H9 (cell line): ENCODE results near the gene SPAG6. TPM values are rescaled to one million over a fixed set of nuclear protein-coding genes. Genes with fewer than 3 reads are reported as not detected.

ENCODE experiments used
- DNase-seq: peaks from one replicate; pipeline ENCODE4 v3.0.0-alpha.2; 2017
- H2AFZ ChIP-seq: one replicate; pipeline ENCODE4 v1.6.1; 2013; ENCODE audit warnings: mild to moderate bottlenecking, low read length, control low read depth, moderate library complexity
- H2AK5ac ChIP-seq: 2 replicates; pipeline ENCODE4 v1.6.1; 2013; ENCODE audit warnings: low read length, control low read depth, mixed read lengths; ENCODE audit not compliant: insufficient read length
- H2BK120ac ChIP-seq: one replicate; pipeline ENCODE4 v1.6.1; 2013; ENCODE audit warnings: low read depth, mild to moderate bottlenecking, low read length, control low read depth, inconsistent platforms; ENCODE audit not compliant: poor library complexity, severe bottlenecking
- H2BK12ac ChIP-seq: 2 replicates; pipeline ENCODE4 v1.6.1; 2013; ENCODE audit warnings: low read length, control low read depth, mixed read lengths, low read depth; ENCODE audit not compliant: insufficient read length
- H2BK15ac ChIP-seq: 2 replicates; pipeline ENCODE4 v1.6.1; 2013; ENCODE audit warnings: low read depth, low read length, control low read depth
- H2BK20ac ChIP-seq: one replicate; pipeline ENCODE4 v1.6.1; 2013; ENCODE audit warnings: low read depth, mild to moderate bottlenecking, low read length, control low read depth, inconsistent platforms; ENCODE audit not compliant: poor library complexity, severe bottlenecking
- H2BK5ac ChIP-seq: 2 replicates; pipeline ENCODE4 v1.6.1; 2013; ENCODE audit warnings: low read length, control low read depth, mixed read lengths; ENCODE audit not compliant: insufficient read length
- H3K14ac ChIP-seq: 2 replicates; pipeline ENCODE4 v1.6.1; 2013; ENCODE audit warnings: low read length, control low read depth; ENCODE audit not compliant: insufficient read depth
- H3K18ac ChIP-seq: 2 replicates; pipeline ENCODE4 v1.6.1; 2013; ENCODE audit warnings: low read depth, mild to moderate bottlenecking, mixed read lengths, low read length, control low read depth; ENCODE audit not compliant: insufficient read length
- H3K23ac ChIP-seq: 2 replicates; pipeline ENCODE4 v1.6.1; 2013; ENCODE audit warnings: low read length, control low read depth, mixed read lengths, low read depth; ENCODE audit not compliant: insufficient read length
- H3K23me2 ChIP-seq: 2 replicates; pipeline ENCODE4 v1.6.1; 2013; ENCODE audit warnings: low read depth, mild to moderate bottlenecking, mixed read lengths, low read length, control low read depth; ENCODE audit not compliant: insufficient read length, poor library complexity, severe bottlenecking
- H3K27ac ChIP-seq: 2 replicates; pipeline ENCODE4 v1.5.1; 2013; ENCODE audit warnings: low read length, control low read depth, mixed read lengths, low read depth; ENCODE audit not compliant: insufficient read length
- H3K27me3 ChIP-seq: 2 replicates; pipeline ENCODE4 v1.6.1; 2013; ENCODE audit warnings: low read length, control low read depth, inconsistent platforms; ENCODE audit not compliant: insufficient read depth
- H3K4ac ChIP-seq: 2 replicates; pipeline ENCODE4 v1.6.1; 2013; ENCODE audit warnings: low read depth, mild to moderate bottlenecking, control low read depth, inconsistent platforms, low read length, moderate library complexity
- H3K4me1 ChIP-seq: 2 replicates; pipeline ENCODE4 v1.6.1; 2013; ENCODE audit warnings: low read length, control low read depth, inconsistent platforms; ENCODE audit not compliant: insufficient read depth
- H3K4me2 ChIP-seq: 2 replicates; pipeline ENCODE4 v1.6.1; 2013; ENCODE audit warnings: low read length, control low read depth, mixed read lengths; ENCODE audit not compliant: insufficient read length, insufficient read depth
- H3K56ac ChIP-seq: 2 replicates; pipeline ENCODE4 v1.6.1; 2013; ENCODE audit warnings: low read depth, mild to moderate bottlenecking, mixed read lengths, low read length, control low read depth; ENCODE audit not compliant: insufficient read length
- H3K79me1 ChIP-seq: 2 replicates; pipeline ENCODE4 v1.6.1; 2013; ENCODE audit warnings: low read depth, mild to moderate bottlenecking, moderate library complexity, low read length, control low read depth, inconsistent platforms; ENCODE audit not compliant: insufficient read depth, poor library complexity, severe bottlenecking
- H3K79me2 ChIP-seq: 2 replicates; pipeline ENCODE4 v1.6.1; 2013; ENCODE audit warnings: low read length, control low read depth, inconsistent platforms; ENCODE audit not compliant: insufficient read depth
- H3K9ac ChIP-seq: 2 replicates; pipeline ENCODE4 v1.6.1; 2013; ENCODE audit warnings: low read length, control low read depth, mixed read lengths; ENCODE audit not compliant: insufficient read length; ENCODE audit errors: extremely low read depth
- H3K9me3 ChIP-seq: one replicate; pipeline ENCODE4 v1.6.1; 2013; ENCODE audit warnings: low read depth, low read length, inconsistent platforms; ENCODE audit not compliant: control insufficient read depth
- H3T11ph ChIP-seq: one replicate; pipeline ENCODE4 v1.6.1; 2013; ENCODE audit warnings: mild to moderate bottlenecking, low read length, control low read depth, inconsistent platforms
- H4K20me1 ChIP-seq: one replicate; pipeline ENCODE4 v1.6.1; 2013; ENCODE audit not compliant: control insufficient read depth, insufficient read length, insufficient read depth
- H4K5ac ChIP-seq: 2 replicates; pipeline ENCODE4 v1.6.1; 2013; ENCODE audit warnings: low read depth, mild to moderate bottlenecking, mixed read lengths, low read length, control low read depth; ENCODE audit not compliant: insufficient read length
- H4K8ac ChIP-seq: replicated peaks from 2 replicates; pipeline ENCODE4 v1.6.1; 2013; ENCODE audit warnings: low read length, control low read depth, mixed read lengths, low read depth; ENCODE audit not compliant: insufficient read length
- H4K91ac ChIP-seq: 2 replicates; pipeline ENCODE4 v1.6.1; 2013; ENCODE audit warnings: low read depth, mild to moderate bottlenecking, moderate library complexity, mixed read lengths, low read length, control low read depth; ENCODE audit not compliant: insufficient read length
- H3K27ac Mint-ChIP-seq, 3 experiments: 2 replicates in 2 of 3; 3 replicates in 1 of 3; pipeline ENCODE4 v1.8.0; 2020 to 2021; ENCODE audit warnings: mixed read lengths in 3 of 3, mild to moderate bottlenecking in 1 of 3, moderate library complexity in 1 of 3
- H3K27me3 Mint-ChIP-seq: 2 replicates; pipeline ENCODE4 v1.8.0; 2021; ENCODE audit warnings: low read depth, mild to moderate bottlenecking, moderate library complexity, mixed read lengths
- H3K36me3 Mint-ChIP-seq, 3 experiments: 2 replicates in 2 of 3; 3 replicates in 1 of 3; pipeline ENCODE4 v1.8.0; 2020 to 2021; ENCODE audit warnings: low read depth in 3 of 3, mixed read lengths in 3 of 3; ENCODE audit not compliant: insufficient read depth in 1 of 3
- H3K4me1 Mint-ChIP-seq, 2 experiments: 2 replicates each; pipeline ENCODE4 v1.8.0; 2020; ENCODE audit warnings: mixed read lengths in 2 of 2
- H3K4me3 Mint-ChIP-seq, 2 experiments: 2 replicates in 1 of 2; 3 replicates in 1 of 2; pipeline ENCODE4 v1.8.0; 2020 to 2021; ENCODE audit warnings: mild to moderate bottlenecking in 2 of 2, mixed read lengths in 2 of 2, moderate library complexity in 1 of 2
- H3K9me3 Mint-ChIP-seq, 2 experiments: 2 replicates in 1 of 2; 3 replicates in 1 of 2; pipeline ENCODE4 v1.8.0; 2020; ENCODE audit warnings: mild to moderate bottlenecking in 2 of 2, mixed read lengths in 2 of 2, moderate library complexity in 1 of 2
- CTCF ChIP-seq: fragments of 200-600 bp; sonication (generic); conservative IDR thresholded peaks from 3 replicates; pipeline ENCODE4 v1.8.0; 2021; ENCODE audit warnings: antibody characterized with exemption, mild to moderate bottlenecking
- WGBS: extraction: QIAGEN DNeasy Blood & Tissue Kit; methylation state at CpG from one replicate; pipeline ENCODE4 v1.1.7; 2013; ENCODE audit warnings: missing lambda C conversion rate, low lambda C conversion rate, mixed read lengths; ENCODE audit not compliant: insufficient read length; ENCODE audit errors: extremely low coverage; 5-methylcytosine and 5-hydroxymethylcytosine counted together
- total RNA-seq: library from RNA; stranded (reverse); gene quantifications from 2 replicates; pipeline ENCODE4 v1.2.1, GENCODE V29; 2021

The SPAG6 gene
- total RNA-seq, 1 experiment from 2014 or later: 0.24 TPM

GRCh38 chr10:22368402-22368801 is 23.1 kb downstream of the SPAG6 start:
- H3K36me3 Mint-ChIP-seq: no peaks in the 10 kb centered on the region
- H3K9me3 Mint-ChIP-seq: no peaks in the 10 kb centered on the region
- no peak overlapping the region for H2BK12ac ChIP-seq
- H3K56ac ChIP-seq: no peak overlapping the region
- no peak overlapping the region for H3K27ac ChIP-seq
- no peaks in the 10 kb centered on the region for H3K4me1 Mint-ChIP-seq
- H2BK5ac ChIP-seq: no peak overlapping the region
- no peak overlapping the region for H3K4ac ChIP-seq
- no peak overlapping the region for H4K91ac ChIP-seq
- no peak for DNase-seq
- H3K4me3 Mint-ChIP-seq: no peak overlapping the region
- H3K4me1 ChIP-seq: no peaks in the 10 kb centered on the region
- no peak overlapping the region for H2AFZ ChIP-seq
- no peaks in the 10 kb centered on the region for H3K9me3 ChIP-seq
- no peak overlapping the region for H3T11ph ChIP-seq
- H3K9ac ChIP-seq: no peak overlapping the region
- H3K79me1 ChIP-seq: no peaks in the 10 kb centered on the region
- H3K79me2 ChIP-seq: no peaks in the 10 kb centered on the region
- H3K4me2 ChIP-seq: no peak overlapping the region
- no peaks in the 10 kb centered on the region; the same call in 1 of the 2 replicates for H3K27me3 Mint-ChIP-seq
- no peak overlapping the region for H3K23ac ChIP-seq
- no peak overlapping the region for H2BK120ac ChIP-seq
- no peak overlapping the region for H4K5ac ChIP-seq
- no peak for TF ChIP-seq CTCF
- no peak overlapping the region for H2AK5ac ChIP-seq
- H3K14ac ChIP-seq: no peak overlapping the region
- no peak overlapping the region for H3K18ac ChIP-seq
- no peak overlapping the region for H3K27ac Mint-ChIP-seq
- no peaks in the 10 kb centered on the region for H3K27me3 ChIP-seq
- no peaks in the 10 kb centered on the region for H4K20me1 ChIP-seq
- H2BK20ac ChIP-seq: no peak overlapping the region
- H4K8ac ChIP-seq: no peak overlapping the region
- WGBS: no CpG with 5 or more reads among the region's 4 CpGs
- no peaks in the 10 kb centered on the region for H3K23me2 ChIP-seq
- no peak overlapping the region for H2BK15ac ChIP-seq
